ENCODE data around the gene SLPI. TPM values are rescaled to one million over a fixed set of nuclear protein-coding genes. Genes with fewer than 3 reads are reported as not detected.

Gene SLPI
- total and polyA plus RNA-seq, 2 of the 13 experiments (the other 11 are each of a cell fraction or from before 2014, with no cell fraction given): 0.13 TPM; not detected in 1

GRCh38 chr20:45248609-45249008 is 5.8 kb downstream of the SLPI start:
- Histone ChIP-seq H3K36me3 (replicated peaks in 1 of 2; ENCODE audit: control insufficient read depth in 1 of 2, insufficient read depth in 2 of 2, low read length in 2 of 2) (no peaks in the 10 kb centered on the region), H3K27ac (ENCODE audit: extremely low read length, insufficient read depth, low read length) (no peak overlapping the region), H3K9ac (ENCODE audit: insufficient read depth, low read depth, low read length) (no peak overlapping the region), H2AFZ (ENCODE audit: low read length) (no peak overlapping the region), H3K9me3 (ENCODE audit: low read length) (no peaks in the 10 kb centered on the region), H3K4me2 (ENCODE audit: low read depth, low read length) (no peak overlapping the region), H3K4me3 (replicated peaks in 1 of 3; ENCODE audit: insufficient read depth in 1 of 3, low read depth in 2 of 3, low read length in 3 of 3) (no peak overlapping the region), H3K79me2 (ENCODE audit: insufficient read depth, low read length) (no peaks in the 10 kb centered on the region), H3K27me3 (ENCODE audit: control insufficient read depth in 1 of 2, insufficient read depth in 2 of 2, low read length in 2 of 2) (peaks cover 0 to 20% of the 10 kb centered on the region in 2 experiments; a peak in 2 of 5 replicates), H4K20me1 (ENCODE audit: insufficient read depth, low read length) (no peaks in the 10 kb centered on the region), H3K4me1 (ENCODE audit: insufficient read depth, low read length) (no peaks in the 10 kb centered on the region)
- TF ChIP-seq SIN3B (IDR thresholded peaks at IDR 0.05; ENCODE audit: low read length) (no peak), MTF1 (CRISPR knock-in tag; IDR thresholded peaks at IDR 0.05) (no peak), ZNF572 (CRISPR knock-in tag; IDR thresholded peaks at IDR 0.05) (no peak), PITX1 (CRISPR knock-in tag; IDR thresholded peaks at IDR 0.05) (no peak), ATF1 (CRISPR knock-in tag; IDR thresholded peaks at IDR 0.05) (no peak), POLR2AphosphoS5 (IDR thresholded peaks at IDR 0.05; ENCODE audit: low read depth, low read length) (no peak)
- no TSS peak for BruUV-seq (replicated peaks)
- intact Hi-C loops (cut with micrococcal nuclease; ENCODE audit: unreplicated experiment) (no loop called here), in situ Hi-C loops (cut with HindIII; ENCODE audit: extremely low pct_ligation_motif_present, low pct_unique_long_range_greater_than_20kb) (no loop called here)
- DNase-seq (ENCODE audit: low spot score) (no peak), FAIRE-seq (no peak), ATAC-seq (no peak)
- CTCF ChIA-PET (ENCODE audit: low intra/inter-chr PET ratio, low total read pairs): no interaction called here
- POLR2A ChIA-PET: no interaction called here

GRCh38 chr20:45247865-45248264 is 6.5 kb downstream of the SLPI start:
- Histone ChIP-seq H4K20me1 (ENCODE audit: insufficient read depth, low read length) (no peaks in the 10 kb centered on the region), H2AFZ (ENCODE audit: low read length) (no peak overlapping the region), H3K36me3 (replicated peaks in 1 of 2; ENCODE audit: control insufficient read depth in 1 of 2, insufficient read depth in 2 of 2, low read length in 2 of 2) (no peaks in the 10 kb centered on the region), H3K4me1 (ENCODE audit: insufficient read depth, low read length) (no peaks in the 10 kb centered on the region), H3K27me3 (ENCODE audit: control insufficient read depth in 1 of 2, insufficient read depth in 2 of 2, low read length in 2 of 2) (peaks cover 0 to 19% of the 10 kb centered on the region in 2 experiments; a peak in 2 of 5 replicates), H3K4me3 (replicated peaks in 1 of 3; ENCODE audit: insufficient read depth in 1 of 3, low read depth in 2 of 3, low read length in 3 of 3) (no peak overlapping the region), H3K4me2 (ENCODE audit: low read depth, low read length) (no peak overlapping the region), H3K27ac (ENCODE audit: extremely low read length, insufficient read depth, low read length) (no peak overlapping the region), H3K9ac (ENCODE audit: insufficient read depth, low read depth, low read length) (no peak overlapping the region), H3K9me3 (ENCODE audit: low read length) (no peaks in the 10 kb centered on the region), H3K79me2 (ENCODE audit: insufficient read depth, low read length) (no peaks in the 10 kb centered on the region)
- intact Hi-C loops (cut with micrococcal nuclease; ENCODE audit: unreplicated experiment): no loop called here
- no peak for ATAC-seq
- in situ Hi-C loops (cut with HindIII; ENCODE audit: extremely low pct_ligation_motif_present, low pct_unique_long_range_greater_than_20kb): no loop called here
- ChIA-PET POLR2A (no interaction called here), CTCF (ENCODE audit: low intra/inter-chr PET ratio, low total read pairs) (no interaction called here)
- 1% methylated on average over 1 of the region's 1 CpG for WGBS (ENCODE audit: low lambda C conversion rate)
- DNase-seq (ENCODE audit: low spot score): no peak
- BruUV-seq (replicated peaks): no TSS peak
- no peak for FAIRE-seq
- TF ChIP-seq, protein P1, sequence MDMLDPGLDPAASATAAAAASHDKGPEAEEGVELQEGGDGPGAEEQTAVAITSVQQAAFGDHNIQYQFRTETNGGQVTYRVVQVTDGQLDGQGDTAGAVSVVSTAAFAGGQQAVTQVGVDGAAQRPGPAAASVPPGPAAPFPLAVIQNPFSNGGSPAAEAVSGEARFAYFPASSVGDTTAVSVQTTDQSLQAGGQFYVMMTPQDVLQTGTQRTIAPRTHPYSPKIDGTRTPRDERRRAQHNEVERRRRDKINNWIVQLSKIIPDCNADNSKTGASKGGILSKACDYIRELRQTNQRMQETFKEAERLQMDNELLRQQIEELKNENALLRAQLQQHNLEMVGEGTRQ (IDR thresholded peaks at IDR 0.05; ENCODE audit: low read depth, low read length): no peak
- TF ChIP-seq, protein P1 (CRISPR knock-in tag; IDR thresholded peaks at IDR 0.05; ENCODE audit: borderline replicate concordance): no peak
- TF ChIP-seq RBM39 (IDR thresholded peaks at IDR 0.05; ENCODE audit: low read depth, low read length, poor library complexity, severe bottlenecking) (no peak), CBX5 (CRISPR knock-in tag; IDR thresholded peaks at IDR 0.05; ENCODE audit: borderline replicate concordance) (no peak)
- TF ChIP-seq, protein P2, sequence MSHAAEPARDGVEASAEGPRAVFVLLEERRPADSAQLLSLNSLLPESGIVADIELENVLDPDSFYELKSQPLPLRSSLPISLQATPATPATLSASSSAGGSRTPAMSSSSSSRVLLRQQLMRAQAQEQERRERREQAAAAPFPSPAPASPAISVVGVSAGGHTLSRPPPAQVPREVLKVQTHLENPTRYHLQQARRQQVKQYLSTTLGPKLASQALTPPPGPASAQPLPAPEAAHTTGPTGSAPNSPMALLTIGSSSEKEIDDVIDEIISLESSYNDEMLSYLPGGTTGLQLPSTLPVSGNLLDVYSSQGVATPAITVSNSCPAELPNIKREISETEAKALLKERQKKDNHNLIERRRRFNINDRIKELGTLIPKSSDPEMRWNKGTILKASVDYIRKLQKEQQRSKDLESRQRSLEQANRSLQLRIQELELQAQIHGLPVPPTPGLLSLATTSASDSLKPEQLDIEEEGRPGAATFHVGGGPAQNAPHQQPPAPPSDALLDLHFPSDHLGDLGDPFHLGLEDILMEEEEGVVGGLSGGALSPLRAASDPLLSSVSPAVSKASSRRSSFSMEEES (CRISPR knock-in tag; IDR thresholded peaks at IDR 0.05): no peak
- TF ChIP-seq, protein P3, sequence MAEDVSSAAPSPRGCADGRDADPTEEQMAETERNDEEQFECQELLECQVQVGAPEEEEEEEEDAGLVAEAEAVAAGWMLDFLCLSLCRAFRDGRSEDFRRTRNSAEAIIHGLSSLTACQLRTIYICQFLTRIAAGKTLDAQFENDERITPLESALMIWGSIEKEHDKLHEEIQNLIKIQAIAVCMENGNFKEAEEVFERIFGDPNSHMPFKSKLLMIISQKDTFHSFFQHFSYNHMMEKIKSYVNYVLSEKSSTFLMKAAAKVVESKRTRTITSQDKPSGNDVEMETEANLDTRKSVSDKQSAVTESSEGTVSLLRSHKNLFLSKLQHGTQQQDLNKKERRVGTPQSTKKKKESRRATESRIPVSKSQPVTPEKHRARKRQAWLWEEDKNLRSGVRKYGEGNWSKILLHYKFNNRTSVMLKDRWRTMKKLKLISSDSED (CRISPR knock-in tag; IDR thresholded peaks at IDR 0.05): no peak
